Measurements from ENCODE around the gene ZNF212.

DNA sequence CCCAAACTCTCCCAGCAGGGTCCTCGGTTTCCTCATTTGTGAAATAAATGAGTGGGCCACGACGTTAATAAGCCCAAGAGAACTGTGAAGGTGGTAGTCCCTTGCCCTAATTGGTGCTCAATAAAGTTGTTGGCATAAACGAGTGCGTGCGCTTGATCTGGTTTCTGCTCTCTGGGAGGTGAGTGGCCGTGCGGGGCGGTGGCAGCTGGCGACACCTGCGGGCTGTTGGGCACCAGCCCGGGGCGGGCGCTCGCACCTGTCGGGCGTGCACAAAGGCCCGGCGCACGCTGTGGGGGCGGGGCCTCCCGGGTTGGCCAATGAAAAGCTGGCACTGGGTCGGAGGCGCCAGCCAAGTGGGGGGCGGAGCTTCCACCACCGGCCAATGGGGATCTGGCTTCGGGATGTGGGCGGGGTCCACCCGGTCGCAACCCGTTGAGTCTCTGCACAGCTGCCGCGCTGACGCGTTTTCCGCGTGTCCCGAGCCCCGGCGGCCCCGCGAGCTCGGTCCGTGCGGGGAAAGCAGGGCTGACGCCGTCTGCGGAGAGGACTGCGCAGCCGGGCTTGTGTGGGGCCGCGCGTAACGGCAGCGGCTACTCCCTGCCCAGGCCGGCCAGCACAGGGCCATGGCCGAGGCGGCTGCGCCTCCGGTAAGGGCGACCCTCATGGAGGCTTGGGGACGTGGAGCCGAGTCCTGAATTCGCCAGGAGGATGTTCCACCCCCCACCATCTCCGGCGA, 45.6 kb downstream of the ZNF212 start:
- TF ChIP-seq YY1 (IDR thresholded peaks at IDR 0.05; ENCODE audit: insufficient read depth, insufficient read length) (no peak), ZNF274 (IDR thresholded peaks at IDR 0.05; ENCODE audit: low read depth, low read length) (no peak), SUZ12 (IDR thresholded peaks at IDR 0.05; ENCODE audit: extremely low read depth, insufficient read depth, insufficient read length) (no peak)

All from NT2/D1 (cell line).